VCaP (cell line): ENCODE results near the gene SDK1.

ENCODE experiments used
- H3K27ac ChIP-seq: fragments of 450-650 bp; 2 replicates; pipeline ENCODE4 v1.5.1; 2017
- CTCF ChIP-seq: fragments of 450-650 bp; conservative IDR thresholded peaks from 2 replicates; pipeline ENCODE4 v1.5.1; 2017; ENCODE audit warnings: mild to moderate bottlenecking, moderate library complexity

The SDK1 gene

GRCh38 chr7:3805151-3805550, 504.1 kb downstream of the SDK1 start:
- TF ChIP-seq CTCF = no peak
- no peak overlapping the region for H3K27ac ChIP-seq

- no peak overlapping the region for H3K27ac ChIP-seq
- no peak for TF ChIP-seq CTCF
Measured at GRCh38 chr7:3806516-3806915, 505.5 kb downstream of the SDK1 start.

- no peak for TF ChIP-seq CTCF
- H3K27ac ChIP-seq = no peak overlapping the region
Measured at GRCh38 chr7:3807824-3808223, 506.8 kb downstream of the SDK1 start.

GRCh38 chr7:3821488-3821887, 520.4 kb downstream of the SDK1 start:
- H3K27ac ChIP-seq = no peak overlapping the region
- TF ChIP-seq CTCF = no peak

- no peak overlapping the region for H3K27ac ChIP-seq
- TF ChIP-seq CTCF = no peak
Measured at GRCh38 chr7:3825491-3825890, 524.4 kb downstream of the SDK1 start.

- no peak overlapping the region for H3K27ac ChIP-seq
- TF ChIP-seq CTCF = no peak
Measured at GRCh38 chr7:3832199-3832598, 531.1 kb downstream of the SDK1 start.

GRCh38 chr7:3835109-3835508, 534.1 kb downstream of the SDK1 start:
- TF ChIP-seq CTCF = no peak
- H3K27ac ChIP-seq = no peak overlapping the region

- no peak for TF ChIP-seq CTCF
Measured at GRCh38 chr7:3836855-3837254, 535.8 kb downstream of the SDK1 start.

More at GRCh38 chr7:3836855-3837254, 535.8 kb downstream of the SDK1 start:
- no peak overlapping the region for H3K27ac ChIP-seq
